Measurements from ENCODE around the gene FAM193B.
A peak's percentile ranks its signal among the peaks of the same experiment; 100 is the strongest.

The FAM193B gene

DNA sequence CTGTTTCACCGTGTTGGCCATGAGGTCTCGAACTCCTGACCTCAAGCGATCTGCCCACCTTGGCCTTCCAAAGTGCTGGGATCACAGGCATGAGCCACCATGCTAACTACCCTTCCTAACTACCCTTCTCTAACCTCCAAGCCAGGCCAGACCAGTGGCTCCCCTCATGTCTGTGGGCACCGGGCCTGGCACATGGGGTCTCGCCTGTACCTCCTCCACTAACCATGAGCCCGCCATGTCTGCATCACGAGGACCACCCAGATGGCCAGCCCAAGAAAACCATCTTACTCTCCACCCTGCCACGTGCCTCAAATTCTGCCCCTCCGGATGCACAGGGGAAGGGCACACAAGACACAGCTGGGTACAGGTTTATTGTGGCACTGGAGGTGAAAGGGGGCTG is 71.3 kb downstream of the FAM193B start:
- DNase-seq, result no peak

GRCh38 chr5:177482359-177482795 is 72.0 kb downstream of the FAM193B start:
- DNase-seq, result no peak

- DNase-seq, result no peak
These were observed 74.6 kb downstream of the FAM193B start for GRCh38 chr5:177479774-177480173.

DNA sequence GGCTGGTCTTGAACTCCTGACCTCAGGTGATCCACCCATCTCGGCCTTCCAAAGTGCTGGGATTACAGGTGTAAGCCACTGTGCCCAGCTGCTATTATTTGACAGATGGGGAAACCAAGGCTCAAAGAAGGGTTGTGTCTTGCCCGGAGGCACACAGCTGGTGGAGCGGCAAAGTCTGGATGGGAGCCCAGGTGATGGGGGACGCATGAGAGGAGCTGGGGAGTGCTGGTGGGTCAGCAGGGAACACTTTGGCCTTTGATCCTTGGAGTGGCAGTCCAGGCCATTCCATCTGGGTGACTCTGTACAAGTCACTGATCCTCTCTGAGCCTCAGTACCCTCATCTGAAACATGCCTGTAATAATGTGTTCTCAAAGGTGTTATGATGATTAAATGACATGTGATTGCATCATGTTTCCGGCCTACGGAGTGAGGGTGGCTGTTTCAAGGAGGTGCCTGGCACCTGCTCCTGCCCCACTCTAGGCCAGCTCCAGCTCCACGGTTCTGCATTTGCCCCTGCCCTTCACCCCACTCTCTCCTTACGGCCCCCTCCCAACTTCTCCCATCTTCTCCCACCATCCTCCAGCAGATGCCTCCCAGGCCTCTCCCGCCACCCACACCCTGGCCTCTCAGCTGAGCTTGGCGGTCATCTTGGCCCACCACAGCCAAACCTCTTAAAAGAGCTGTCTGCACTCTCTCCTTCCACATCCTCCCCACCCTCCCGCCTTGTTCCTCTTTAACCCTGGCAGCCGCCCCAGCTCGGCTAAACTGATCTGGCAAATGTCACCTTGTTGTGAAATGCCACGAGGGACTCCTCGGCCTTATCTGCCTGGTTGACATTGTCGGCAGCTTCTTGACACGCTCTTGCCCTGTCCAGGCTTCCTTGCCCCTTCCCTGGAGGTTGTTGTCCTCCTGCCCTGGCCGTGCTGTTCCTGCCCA is 75.4 kb downstream of the FAM193B start:
- peak; percentile 48 to 60 for DNase-seq

DNA sequence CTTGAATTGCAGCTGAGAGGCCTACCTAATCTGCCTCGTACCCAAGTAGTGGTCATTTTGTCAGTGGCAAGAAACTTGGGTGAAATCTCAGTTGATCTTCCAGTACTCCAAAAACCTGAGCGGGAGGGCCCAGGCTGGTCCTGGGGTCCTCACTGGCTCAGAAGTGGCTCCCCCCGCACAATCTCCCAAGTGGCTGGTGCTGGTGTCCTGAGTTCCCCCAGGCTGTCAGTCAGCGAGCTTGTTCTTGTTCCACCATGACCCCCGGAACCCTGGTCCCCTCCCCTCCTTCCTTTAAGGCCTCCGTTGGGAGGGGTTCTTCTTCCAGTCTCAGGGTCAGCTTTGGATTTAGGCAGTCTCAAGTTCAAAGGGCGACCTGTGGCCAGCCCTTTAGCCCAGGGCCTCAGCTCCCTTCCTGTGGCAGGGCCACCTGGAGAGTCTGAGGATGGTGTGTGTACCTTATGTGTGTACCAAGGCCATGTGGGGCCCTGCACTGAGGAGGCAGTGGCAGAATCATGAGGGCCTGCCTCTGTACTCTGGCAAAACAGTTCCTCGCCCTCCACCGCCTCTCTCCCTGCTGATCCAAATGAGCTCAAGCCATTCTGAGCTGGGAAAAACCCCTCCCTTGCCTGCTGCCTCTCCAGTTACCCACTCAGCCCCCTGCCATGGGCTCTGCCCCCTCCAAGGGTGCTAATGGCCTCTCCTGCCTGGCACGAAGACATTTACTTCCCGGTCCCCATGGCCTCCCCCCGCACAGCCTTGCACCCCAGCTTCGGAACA is 76.5 kb downstream of the FAM193B start:
- no peak for DNase-seq

- no peak for DNase-seq
These were observed 77.7 kb downstream of the FAM193B start for GRCh38 chr5:177476531-177477233.

- DNase-seq, result no peak
These were observed 78.6 kb downstream of the FAM193B start for GRCh38 chr5:177475563-177476427.

DNA sequence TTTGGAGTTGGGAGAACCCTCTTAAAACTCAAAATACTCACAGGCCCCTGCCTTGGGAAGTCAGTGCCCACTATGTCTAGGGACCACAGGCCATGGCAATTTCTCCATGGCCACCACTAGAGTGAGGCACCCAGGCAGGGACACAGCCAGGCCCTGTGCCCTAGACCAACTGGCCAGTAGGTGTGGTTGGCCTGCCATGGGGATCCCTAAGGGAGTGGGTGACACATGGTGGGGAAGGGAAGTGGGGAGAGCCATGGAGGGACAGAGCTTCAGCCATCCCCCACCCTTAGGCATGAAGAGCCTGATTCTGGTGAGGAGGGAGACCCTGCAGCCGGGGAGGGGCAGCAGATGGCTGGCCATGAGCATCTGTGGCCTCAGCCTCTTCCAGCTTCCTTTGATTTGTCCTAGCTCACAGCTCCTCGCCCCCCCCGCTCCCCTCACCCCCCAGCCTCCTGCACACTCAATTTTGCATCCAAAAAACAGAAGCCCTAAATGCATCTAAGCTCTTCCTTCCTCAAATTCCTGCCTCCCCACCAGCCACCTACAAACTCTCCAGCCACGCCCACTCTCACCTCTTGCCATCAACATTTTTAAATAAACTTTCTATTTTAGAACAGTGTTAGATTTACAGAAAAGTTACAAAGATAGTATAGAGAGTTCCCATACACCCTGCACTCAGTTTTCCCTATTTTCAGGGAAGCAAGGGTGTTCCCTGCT is 79.4 kb downstream of the FAM193B start:
- DNase-seq, result no peak

DNA sequence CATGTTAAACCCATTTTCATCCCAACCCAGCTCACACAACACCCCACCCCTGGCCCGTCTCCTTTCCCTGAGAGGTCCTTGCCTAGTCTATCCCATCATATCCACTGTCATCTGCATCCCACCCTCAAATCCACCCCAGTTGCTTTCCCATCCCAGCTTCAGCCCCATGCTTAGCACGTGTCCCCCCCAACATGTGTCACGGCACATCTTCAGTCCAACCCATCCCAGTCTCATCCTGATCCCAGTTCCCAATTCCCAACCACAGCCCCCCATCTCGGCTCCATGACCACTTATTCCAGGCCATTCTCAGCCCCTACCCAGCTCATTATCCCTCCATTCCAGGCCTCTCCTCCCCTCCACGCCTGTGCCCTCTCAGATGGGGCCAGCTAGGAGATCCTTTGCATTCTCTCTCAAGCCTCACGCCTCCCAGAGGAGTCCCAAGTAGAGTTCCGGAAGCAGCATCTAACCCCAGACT is 80.3 kb downstream of the FAM193B start:
- DNase-seq, result no peak

- no peak for DNase-seq
These were observed 80.8 kb downstream of the FAM193B start, which contains the start of gene DBN1 for GRCh38 chr5:177473443-177474001. TSS of gene DBN1 (minus strand) at chr5:177473634. CDS start at chr5:177473521, 113 bp downstream.

- no peak for DNase-seq
These were observed 81.6 kb downstream of the FAM193B start for GRCh38 chr5:177472460-177473442.

DNA sequence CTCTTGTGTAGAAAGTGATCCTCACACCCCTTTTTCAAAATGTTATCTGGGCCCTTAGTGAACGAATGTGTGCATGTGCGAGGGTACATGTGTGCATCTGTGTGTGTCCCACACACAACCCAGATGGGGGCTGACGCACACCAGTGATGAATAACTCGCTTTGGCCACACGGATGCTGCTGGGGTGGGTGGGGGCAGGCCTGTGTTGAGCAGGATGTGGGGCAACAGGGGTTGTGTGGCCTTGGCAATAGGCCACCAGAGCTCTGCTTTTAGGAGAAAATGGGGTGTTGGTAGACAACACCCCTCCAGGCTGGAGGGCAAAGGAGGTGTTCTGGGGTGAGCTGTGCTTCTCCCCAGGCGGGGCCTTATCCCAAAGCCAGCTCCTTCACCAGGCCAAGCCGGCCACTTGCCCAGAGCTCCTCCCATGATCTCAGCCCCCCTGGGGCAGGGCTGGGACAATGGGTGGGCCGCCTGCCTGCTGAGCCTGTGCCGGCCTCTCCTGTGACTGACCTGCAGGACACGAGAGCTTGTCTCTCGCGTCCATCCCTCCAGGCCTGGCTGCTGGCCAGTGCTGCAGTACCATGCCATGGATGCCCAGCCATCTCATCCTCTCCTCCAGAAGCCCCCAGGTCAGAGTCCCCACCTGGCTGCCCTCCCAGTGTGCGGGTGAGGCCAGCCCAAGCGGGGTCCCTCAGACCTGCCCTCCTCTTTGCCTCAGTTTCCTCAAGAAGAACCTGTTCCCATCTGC is 82.6 kb downstream of the FAM193B start:
- no peak for DNase-seq

DNA sequence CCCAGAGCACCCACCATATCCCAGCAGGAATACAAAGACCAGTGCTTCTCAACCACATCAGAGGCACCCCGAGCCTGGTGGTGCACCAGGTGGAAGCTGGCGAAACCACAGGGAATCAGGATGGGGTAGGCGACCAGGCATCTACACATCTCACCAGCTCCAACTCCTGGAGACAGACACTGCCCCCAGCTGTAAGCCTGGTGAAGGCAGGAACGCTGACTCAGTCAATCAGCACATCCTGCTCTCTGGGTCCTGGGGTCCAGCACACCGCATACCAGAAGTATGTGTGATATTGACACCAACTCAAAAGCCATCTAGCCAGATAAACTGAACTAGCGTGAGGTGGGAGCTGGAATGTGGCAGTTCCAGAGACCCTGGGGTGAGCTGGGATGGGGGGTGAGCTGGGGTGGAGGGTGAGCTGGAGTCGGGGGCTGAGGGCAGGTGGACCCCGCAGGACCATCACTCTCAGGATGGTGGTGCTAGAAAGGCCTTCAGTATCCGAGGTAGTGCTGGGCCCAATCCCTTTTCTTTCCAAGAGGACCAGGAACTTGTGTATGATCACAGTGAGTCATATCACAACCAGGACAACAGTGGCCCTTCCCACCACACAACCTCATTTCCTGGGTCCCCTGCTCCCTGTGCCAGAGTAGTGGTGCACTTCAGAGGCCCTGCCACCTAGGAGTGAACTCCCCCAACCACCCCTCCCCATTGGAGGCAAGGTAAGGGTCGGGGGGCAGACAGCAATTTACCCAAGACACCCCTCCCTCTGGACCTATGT is 83.4 kb downstream of the FAM193B start:
- DNase-seq, result no peak

Measured in bone marrow (tissue), 2 donors.